GM12865 (cell line): ENCODE measurements around the gene LRRC1.

ENCODE experiments used
- DNase-seq: peaks from one replicate; pipeline ENCODE4 v3.0.0; 2010; ENCODE audit warnings: low read depth
- H3K4me3 ChIP-seq: 2 replicates; pipeline ENCODE4 v1.5.1; 2011; ENCODE audit warnings: mild to moderate bottlenecking, low read depth, low read length, control low read depth
- TF ChIP-seq, protein P1 (sequence below): IDR thresholded peaks from 2 replicates; pipeline ENCODE4 v1.5.1; 2011; ENCODE audit warnings: low read length, control low read depth, low read depth, inconsistent platforms; ENCODE audit not compliant: insufficient read depth; ENCODE audit errors: missing control alignments

The LRRC1 gene

DNA sequence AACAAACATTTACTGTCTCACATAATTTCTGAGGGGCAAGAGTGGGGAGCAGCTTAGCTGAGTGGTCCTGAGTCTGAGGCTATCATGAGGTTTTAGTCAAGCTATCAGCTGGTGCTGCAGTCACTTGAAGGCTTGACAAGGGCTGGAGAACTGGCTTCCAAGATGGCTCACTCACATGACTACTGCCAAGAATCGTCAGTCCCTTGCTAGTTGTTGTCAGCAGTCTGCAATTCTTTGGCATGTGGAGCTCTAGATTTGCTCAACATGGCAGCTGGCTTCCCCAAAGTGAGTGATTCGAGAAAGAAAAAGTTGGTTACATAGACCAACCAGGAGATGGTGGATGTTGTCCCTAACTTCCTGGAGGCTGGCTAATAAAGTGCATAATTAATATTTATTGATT lies 2.8 kb upstream of the LRRC1 start:
- H3K4me3 ChIP-seq = no peak overlapping the region
- TF ChIP-seq, protein P1, sequence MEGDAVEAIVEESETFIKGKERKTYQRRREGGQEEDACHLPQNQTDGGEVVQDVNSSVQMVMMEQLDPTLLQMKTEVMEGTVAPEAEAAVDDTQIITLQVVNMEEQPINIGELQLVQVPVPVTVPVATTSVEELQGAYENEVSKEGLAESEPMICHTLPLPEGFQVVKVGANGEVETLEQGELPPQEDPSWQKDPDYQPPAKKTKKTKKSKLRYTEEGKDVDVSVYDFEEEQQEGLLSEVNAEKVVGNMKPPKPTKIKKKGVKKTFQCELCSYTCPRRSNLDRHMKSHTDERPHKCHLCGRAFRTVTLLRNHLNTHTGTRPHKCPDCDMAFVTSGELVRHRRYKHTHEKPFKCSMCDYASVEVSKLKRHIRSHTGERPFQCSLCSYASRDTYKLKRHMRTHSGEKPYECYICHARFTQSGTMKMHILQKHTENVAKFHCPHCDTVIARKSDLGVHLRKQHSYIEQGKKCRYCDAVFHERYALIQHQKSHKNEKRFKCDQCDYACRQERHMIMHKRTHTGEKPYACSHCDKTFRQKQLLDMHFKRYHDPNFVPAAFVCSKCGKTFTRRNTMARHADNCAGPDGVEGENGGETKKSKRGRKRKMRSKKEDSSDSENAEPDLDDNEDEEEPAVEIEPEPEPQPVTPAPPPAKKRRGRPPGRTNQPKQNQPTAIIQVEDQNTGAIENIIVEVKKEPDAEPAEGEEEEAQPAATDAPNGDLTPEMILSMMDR = no peak
- no peak for DNase-seq

DNA sequence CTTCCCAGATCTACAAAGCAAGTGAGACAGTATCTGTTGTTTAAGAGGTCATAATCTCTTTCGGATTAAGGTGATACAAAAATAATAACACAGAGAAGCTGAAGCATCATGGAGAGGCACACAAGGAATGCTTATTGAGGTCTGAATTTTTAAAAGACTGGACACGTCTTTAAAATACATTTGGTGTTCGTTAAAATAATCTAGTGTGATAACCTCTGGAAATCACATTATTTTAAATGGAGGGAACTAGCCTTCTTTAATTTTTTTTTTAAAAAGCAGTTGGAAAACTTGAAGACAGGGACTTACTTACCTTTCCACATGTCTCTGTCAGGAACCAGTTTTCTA lies 1.9 kb upstream of the LRRC1 start:
- no peak for DNase-seq
- H3K4me3 ChIP-seq = no peak overlapping the region
- TF ChIP-seq, protein P1 = no peak

DNA sequence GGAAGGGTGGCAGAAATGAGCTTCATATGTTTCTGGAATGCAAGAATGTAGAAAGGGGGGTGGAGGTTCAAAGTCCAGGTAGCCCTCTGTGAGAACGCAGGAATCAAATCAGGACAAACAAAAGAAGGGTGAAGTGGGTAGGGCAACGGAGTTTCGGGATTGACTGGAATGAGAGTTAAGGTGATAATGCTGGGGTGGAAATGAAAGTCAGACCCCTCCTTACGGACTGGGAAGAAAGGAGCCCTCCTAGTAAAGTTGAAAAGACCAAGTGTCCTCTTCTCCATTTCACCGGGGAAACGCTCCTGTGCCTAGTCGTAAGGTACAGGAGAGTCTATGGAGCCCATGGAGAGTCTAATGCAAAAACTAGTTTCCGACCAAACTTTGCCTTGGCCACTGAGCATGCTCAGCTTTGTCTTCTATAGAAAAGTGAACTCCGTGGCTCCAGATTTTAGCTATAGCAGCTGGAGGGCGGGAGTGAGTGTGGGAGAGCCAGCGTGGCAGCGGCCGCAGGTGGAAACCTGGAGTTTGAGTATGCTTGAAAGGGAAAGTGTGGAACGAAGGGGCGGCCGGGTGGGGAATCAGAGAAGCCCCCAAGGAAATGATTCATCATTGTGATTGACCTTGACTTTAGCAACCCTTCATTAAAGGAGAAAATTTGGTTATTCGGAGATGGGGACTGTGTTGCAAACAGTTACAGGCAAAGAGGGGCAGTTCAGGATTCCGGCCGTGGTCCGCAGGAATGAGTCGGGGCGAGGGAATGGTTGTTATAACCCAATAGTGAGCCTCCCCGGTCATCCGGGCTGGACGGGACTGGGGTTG lies 1.3 kb upstream of the LRRC1 start:
- TF ChIP-seq, protein P1 = no peak
- H3K4me3 ChIP-seq = peak overlapping the region; percentile 71
- DNase-seq = peak; percentile 36

DNA sequence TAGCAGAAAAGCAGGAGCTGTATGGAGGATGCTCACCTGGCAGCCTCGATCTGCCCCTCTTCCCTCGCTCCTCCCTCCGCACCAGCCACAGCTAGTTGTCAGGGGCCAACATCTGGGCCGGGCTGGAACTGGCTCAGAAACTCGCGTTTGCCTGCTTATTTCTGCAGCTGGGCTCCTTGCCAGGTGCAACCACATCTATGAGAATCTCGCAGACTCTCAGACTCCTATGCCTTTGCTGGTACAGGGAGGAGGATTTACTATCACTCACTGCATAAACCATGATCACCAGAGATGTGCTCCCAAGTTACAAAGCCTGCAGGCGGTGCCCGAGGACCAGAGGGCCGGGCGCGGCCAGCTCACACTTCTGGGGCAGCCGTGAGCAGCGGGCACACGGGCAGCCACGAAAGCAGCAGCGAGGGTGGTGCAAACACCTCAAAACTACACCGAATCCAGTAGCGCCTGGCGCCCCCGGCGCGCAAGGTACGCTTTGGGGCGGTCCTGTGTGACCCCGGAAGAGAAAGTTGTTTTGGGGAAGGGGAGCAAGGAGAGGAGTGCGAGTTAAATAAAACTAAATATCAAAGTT lies 577 bp upstream of the LRRC1 start:
- TF ChIP-seq, protein P1 = no peak
- DNase-seq = peak; percentile 71
- H3K4me3 ChIP-seq = peak overlapping the region; percentile 71

DNA sequence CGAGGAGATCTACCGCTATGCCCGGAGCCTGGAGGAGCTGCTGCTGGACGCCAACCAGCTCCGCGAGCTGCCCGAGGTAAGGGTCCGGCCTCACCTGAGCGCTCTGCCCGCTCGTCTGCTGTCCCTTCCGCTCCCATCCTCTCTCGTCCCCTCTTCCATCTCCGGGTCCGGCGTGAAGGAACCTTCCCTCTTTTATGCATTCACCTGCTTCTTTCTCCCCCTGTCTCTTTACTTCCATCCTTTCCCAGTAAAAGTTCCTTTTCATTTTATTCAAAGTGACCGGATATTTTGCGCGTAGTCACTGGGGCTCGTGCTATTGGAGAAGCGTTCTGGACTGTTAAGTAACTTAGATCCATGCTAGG lies 516 bp downstream of the LRRC1 start:
- H3K4me3 ChIP-seq = peak overlapping the region; percentile 71
- TF ChIP-seq, protein P1 = no peak
- no peak for DNase-seq

DNA sequence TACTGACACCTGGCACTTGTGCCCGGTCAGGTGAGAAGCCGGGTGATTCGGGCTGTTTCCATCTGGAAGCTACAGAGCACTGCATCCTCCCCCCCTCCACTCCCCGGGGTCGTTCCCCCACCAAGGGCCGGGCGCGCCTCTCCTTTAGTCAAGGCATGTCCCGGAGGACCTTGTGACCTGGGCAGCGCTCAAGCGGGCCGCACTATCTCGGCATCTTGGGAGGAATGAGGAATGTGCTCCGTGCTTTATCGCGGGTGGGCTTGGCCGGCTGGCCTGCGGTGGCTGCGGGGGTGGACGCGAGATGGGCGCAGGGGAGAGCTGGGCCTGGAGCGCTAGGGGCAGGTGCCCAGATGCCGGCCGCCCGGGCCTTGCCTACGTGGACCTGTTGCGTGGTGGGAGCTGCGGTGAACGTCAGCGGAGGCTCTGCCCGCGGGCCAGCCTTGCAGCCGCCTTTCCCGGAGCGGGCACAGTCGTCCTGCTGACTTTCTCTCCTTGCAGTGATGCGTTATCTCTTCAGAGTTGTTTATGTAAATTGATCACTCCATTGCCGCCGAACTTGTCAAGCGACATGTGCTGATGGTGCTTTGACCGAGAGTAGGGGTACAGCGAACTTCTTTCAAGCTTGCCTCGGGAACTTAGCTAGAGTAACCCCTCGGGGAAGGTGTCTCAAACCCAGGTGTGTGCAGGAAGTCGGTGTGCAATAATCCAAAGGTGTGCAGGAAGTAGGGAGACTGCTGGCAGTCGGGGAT lies 1.1 kb downstream of the LRRC1 start:
- TF ChIP-seq, protein P1 = no peak
- DNase-seq = no peak
- peak overlapping the region; percentile 71 for H3K4me3 ChIP-seq

DNA sequence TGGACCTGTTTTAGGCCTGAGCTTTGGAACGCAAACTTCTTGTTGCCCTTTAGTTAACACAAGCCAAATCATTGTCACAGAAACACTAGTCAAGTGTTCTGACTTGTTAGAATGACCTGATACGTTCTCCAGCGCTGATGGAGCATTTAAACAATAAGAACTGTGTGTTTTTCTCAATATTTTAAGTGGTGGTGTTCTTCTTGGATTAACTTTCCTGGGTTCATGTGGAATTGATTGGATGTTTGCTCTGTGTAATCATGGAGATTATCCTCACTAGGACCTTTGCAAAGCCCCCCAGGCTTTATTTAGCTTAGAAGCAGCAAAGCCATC lies 1.6 kb downstream of the LRRC1 start:
- no peak for DNase-seq
- no peak overlapping the region for H3K4me3 ChIP-seq
- TF ChIP-seq, protein P1 = no peak
